Thyroid gland (tissue), 4 donors: ENCODE data around the gene CRIP1. TPM values are rescaled to one million over a fixed set of nuclear protein-coding genes. Genes with fewer than 3 reads are reported as not detected.

Experiments
- DNase-seq, 2 donors: peaks; one replicate each; pipeline ENCODE4 v3.0.0-alpha.2; 2019
- H3K27ac ChIP-seq, 3 donors: fragments of 200-600 bp; sonication (generic); 1 replicate in 2 of 3; 2 replicates in 1 of 3; pipeline ENCODE4 v1.5.1; 2016 to 2019; ENCODE audit warnings: mild to moderate bottlenecking in 1 of 3, moderate library complexity in 1 of 3
- H3K27me3 ChIP-seq: fragments of 200-600 bp; sonication (generic); one replicate; pipeline ENCODE4 v1.5.1; 2019
- H3K36me3 ChIP-seq, 2 donors: fragments of 200-600 bp; sonication (generic); one replicate each; pipeline ENCODE4 v1.5.1; 2016 to 2019
- H3K4me1 ChIP-seq, 2 donors: fragments of 200-600 bp; sonication (generic); one replicate each; pipeline ENCODE4 v1.5.1; 2017 to 2019
- H3K4me3 ChIP-seq, 3 donors: fragments of 200-600 bp; sonication (generic); replicated peaks in 1 of 3; 1 replicate in 2 of 3; 2 replicates in 1 of 3; pipeline ENCODE4 v1.5.1; 2016; ENCODE audit warnings: mild to moderate bottlenecking in 1 of 3
- H3K9me3 ChIP-seq: fragments of 200-600 bp; sonication (generic); one replicate; pipeline ENCODE4 v1.5.1; 2017
- CTCF ChIP-seq, 6 experiments: fragments of 200-600 bp in 3 of 6; fragments of 450-650 bp in 3 of 6; sonication (generic) in 3 of 6; IDR thresholded peaks; one replicate each; pipeline ENCODE4 v1.5.1; 2016 to 2019; ENCODE audit warnings: antibody characterized with exemption in 6 of 6, mild to moderate bottlenecking in 2 of 6, inconsistent platforms in 1 of 6, moderate library complexity in 1 of 6
- POLR2A ChIP-seq, 2 donors: fragments of 450-650 bp; IDR thresholded peaks; one replicate each; pipeline ENCODE4 v1.6.1; 2017; ENCODE audit warnings: antibody characterized with exemption in 2 of 2, mild to moderate bottlenecking in 2 of 2, moderate library complexity in 1 of 2
- WGBS, 2 donors: methylation state at CpG; one replicate each; pipeline ENCODE4 v1.1.5; 2017; 5-methylcytosine and 5-hydroxymethylcytosine counted together
- intact Hi-C: fragments of 100-400 bp; cut with DNase I; formaldehyde crosslinking; loops from one replicate; pipeline ENCODE4 v1.15.1; 2023
- total RNA-seq, 4 donors: library from RNA; depleted of rRNA; stranded (reverse); fragments of >200 nt; gene quantifications; one replicate each; pipeline ENCODE4 v1.2.3, GENCODE V29; 2016

Gene CRIP1
- total RNA-seq, 4 donors from 2014 or later, result 6.0 to 30.8 (median 18.5) TPM

- no peaks in the 10 kb centered on the region for H3K27me3 ChIP-seq
These were observed 8.1 kb upstream of the CRIP1 start for GRCh38 chr14:105478398-105479251.

GRCh38 chr14:105479431-105480158, 7.1 kb upstream of the CRIP1 start:
- no peak for TF ChIP-seq POLR2A (IDR thresholded peaks at IDR 0.05)
- TF ChIP-seq CTCF (IDR thresholded peaks at IDR 0.05), result no peak
- Histone ChIP-seq H3K9me3 (no peaks in the 10 kb centered on the region), H3K4me1 (peaks cover 57 to 68% of the 10 kb centered on the region in 2 donors), H3K36me3 (peaks cover 4 to 6% of the 10 kb centered on the region in 2 donors), H3K27me3 (no peaks in the 10 kb centered on the region), H3K27ac (peak overlapping the region in 2 of 3 donors; percentile 90 to 97), H3K4me3 (no peak overlapping the region)
- intact Hi-C loops, result loop anchor here (10.0 kb wide), 1 partner anchor 405 kb away; no protein-coding TSS in a partner anchor
- WGBS, 2 donors, result 77 to 81% methylated on average over 23 to 27 of the region's 34 CpGs
- no peak for DNase-seq

More at GRCh38 chr14:105478398-105479251, 8.1 kb upstream of the CRIP1 start:
- H3K27ac ChIP-seq, result no peak overlapping the region
- DNase-seq, result no peak
- H3K36me3 ChIP-seq, result peaks cover 4 to 6% of the 10 kb centered on the region in 2 donors
- TF ChIP-seq POLR2A (IDR thresholded peaks at IDR 0.05) (no peak), CTCF (IDR thresholded peaks at IDR 0.05) (no peak)
- no peaks in the 10 kb centered on the region for H3K9me3 ChIP-seq
- intact Hi-C loops, result loop anchor here (10.0 kb wide), 1 partner anchor 404 kb away; no protein-coding TSS in a partner anchor
- WGBS, 2 donors, result 47% methylated on average over 7 of the region's 81 CpGs; no CpG with 5 or more reads in 1 of the 2 donors
- H3K4me3 ChIP-seq, result no peak overlapping the region
- H3K4me1 ChIP-seq, result peaks cover 52 to 61% of the 10 kb centered on the region in 2 donors

- H3K4me1 ChIP-seq, result peaks cover 57 to 75% of the 10 kb centered on the region in 2 donors
- no peak overlapping the region for H3K4me3 ChIP-seq
- WGBS, 2 donors, result 60 to 71% methylated on average over 14 to 15 of the region's 15 CpGs
These were observed 6.4 kb upstream of the CRIP1 start for GRCh38 chr14:105480199-105480746.

More at GRCh38 chr14:105480199-105480746, 6.4 kb upstream of the CRIP1 start:
- no peak for DNase-seq
- H3K36me3 ChIP-seq, result peaks cover 4 to 6% of the 10 kb centered on the region in 2 donors
- peak overlapping the region; percentile 90 to 97 (median 95) for H3K27ac ChIP-seq
- no peak for TF ChIP-seq POLR2A (IDR thresholded peaks at IDR 0.05)
- TF ChIP-seq CTCF (IDR thresholded peaks at IDR 0.05), result no peak
- H3K9me3 ChIP-seq, result no peaks in the 10 kb centered on the region
- intact Hi-C loops, result no loop called here
- H3K27me3 ChIP-seq, result no peaks in the 10 kb centered on the region
